A549 (cell line): Measurements from ENCODE around the gene COL5A1. TPM values are rescaled to one million over a fixed set of nuclear protein-coding genes. Genes with fewer than 3 reads are reported as not detected.
A peak's percentile ranks its signal among the peaks of the same experiment; 100 is the strongest.

ENCODE experiments used
- ATAC-seq, 2 experiments: fragments of 200-7000 bp in 1 of 2; fragments of >200 bp in 1 of 2; cut with Nextera tagmentation in 1 of 2; cut with Tn5 transposase in 1 of 2; 3 replicates each; pipeline versions ENCODE4 v1.8.0 to v1.9.1; 2018 to 2020; ENCODE audit warnings: mild to moderate bottlenecking in 1 of 2, moderate library complexity in 1 of 2
- CTCF ChIA-PET: fragments of 300-600 bp; sonication (Branson Sonifier 250); formaldehyde crosslinking; extraction: SDS; loops from one replicate; lab custom pipeline; 2021; ENCODE audit warnings: antibody characterized with exemption, inconsistent platforms; lab: Yijun Ruan, JAX
- POLR2A ChIA-PET: fragments of 350-600 bp; formaldehyde crosslinking; extraction: SDS; loops from one replicate; lab custom pipeline; 2021; ENCODE audit warnings: antibody characterized with exemption, inconsistent platforms; lab: Yijun Ruan, JAX
- DNase-seq, 2 experiments: peaks; one replicate each; pipeline versions ENCODE4 v3.0.0 to v3.0.0-alpha.2; 2011 to 2016; ENCODE audit warnings: low read depth in 1 of 2, low spot score in 1 of 2
- FAIRE-seq: peaks from 2 replicates; lab custom pipeline; 2011; peaks lifted over from hg19 to GRCh38; lab: Jason Lieb, UNC
- H3K27ac ChIP-seq, 2 experiments: fragments of >200 bp; sonication (Bioruptor Twin); formaldehyde crosslinking; 3 replicates each; pipeline ENCODE4 v1.5.1; 2016 to 2017
- H3K4me1 ChIP-seq: fragments of >200 bp; sonication (Bioruptor Twin); formaldehyde crosslinking; 3 replicates; pipeline ENCODE4 v1.6.1; 2016
- H3K4me2 ChIP-seq: fragments of >200 bp; sonication (Bioruptor Twin); formaldehyde crosslinking; 3 replicates; pipeline ENCODE4 v1.6.1; 2016
- H3K4me3 ChIP-seq: fragments of >200 bp; sonication (Bioruptor Twin); formaldehyde crosslinking; 3 replicates; pipeline ENCODE4 v1.5.1; 2016
- H3K9me3 ChIP-seq: fragments of >200 bp; sonication (Bioruptor Twin); formaldehyde crosslinking; 3 replicates; pipeline ENCODE4 v1.6.1; 2016
- BCL3 ChIP-seq: fragments of >200 bp; sonication (Bioruptor Twin); formaldehyde crosslinking; IDR thresholded peaks from 3 replicates; pipeline ENCODE4 v1.6.1; 2016
- CBX2 ChIP-seq: fragments of 200-600 bp; sonication (generic); IDR thresholded peaks from 2 replicates; pipeline ENCODE4 v1.6.1; 2016; ENCODE audit warnings: low read depth, mild to moderate bottlenecking, borderline replicate concordance
- CBX8 ChIP-seq: fragments of 200-600 bp; sonication (generic); IDR thresholded peaks from 2 replicates; pipeline ENCODE4 v1.6.1; 2016
- CTCF ChIP-seq: fragments of >200 bp; sonication (Bioruptor Twin); formaldehyde crosslinking; IDR thresholded peaks from 3 replicates; pipeline ENCODE4 v1.5.1; 2016
- EHMT2 ChIP-seq: fragments of 200-600 bp; sonication (generic); IDR thresholded peaks from 2 replicates; pipeline ENCODE4 v1.6.1; 2016; ENCODE audit warnings: antibody characterized with exemption, low read depth, mild to moderate bottlenecking, moderate library complexity
- FOSL2 ChIP-seq, 2 experiments: fragments of 450-650 bp in 1 of 2; fragments of >200 bp in 1 of 2; sonication (Bioruptor Twin) in 1 of 2; formaldehyde crosslinking; IDR thresholded peaks; 2 replicates each; pipeline versions ENCODE4 v1.5.0 to v1.6.1; 2016 to 2020; ENCODE audit warnings: mild to moderate bottlenecking in 1 of 2, moderate library complexity in 1 of 2
- FOXS1 ChIP-seq: fragments of 250-450 bp; sonication (Bioruptor Pico); IDR thresholded peaks from 2 replicates; pipeline ENCODE4 v1.5.0; 2020; ENCODE audit warnings: mild to moderate bottlenecking, moderate library complexity
- GATA3 ChIP-seq: IDR thresholded peaks from 2 replicates; pipeline ENCODE4 v1.6.1; 2012; ENCODE audit warnings: borderline replicate concordance
- HES2 ChIP-seq: fragments of >200 bp; sonication (Bioruptor Twin); formaldehyde crosslinking; IDR thresholded peaks from 2 replicates; pipeline ENCODE4 v1.6.1; 2016
- JUN ChIP-seq, 2 experiments: fragments of >200 bp; sonication (Bioruptor Twin); formaldehyde crosslinking; IDR thresholded peaks; 2 replicates in 1 of 2; 3 replicates in 1 of 2; pipeline ENCODE4 v1.6.1; 2016 to 2017
- MAFK ChIP-seq: fragments of 450-650 bp; IDR thresholded peaks from 2 replicates; pipeline ENCODE4 v1.6.1; 2014; ENCODE audit not compliant: partially characterized antibody
- MAX ChIP-seq: IDR thresholded peaks from 2 replicates; pipeline ENCODE4 v1.6.1; 2012
- MYC ChIP-seq: IDR thresholded peaks from 2 replicates; pipeline ENCODE4 v1.6.1; 2012; ENCODE audit warnings: mild to moderate bottlenecking, inconsistent platforms, low read length, improper control_type of control experiment, borderline replicate concordance
- PHF8 ChIP-seq: fragments of 200-600 bp; sonication (generic); IDR thresholded peaks from 2 replicates; pipeline ENCODE4 v1.6.1; 2016; ENCODE audit warnings: low read depth, mild to moderate bottlenecking, antibody characterized with exemption, moderate library complexity, borderline replicate concordance
- RAD21 ChIP-seq, 2 experiments: fragments of >200 bp in 1 of 2; sonication (Bioruptor Twin) in 1 of 2; formaldehyde crosslinking in 1 of 2; IDR thresholded peaks in 1 of 2; conservative IDR thresholded peaks in 1 of 2; 2 replicates in 1 of 2; 3 replicates in 1 of 2; pipeline ENCODE4 v1.6.1; 2012 to 2018; ENCODE audit warnings: inconsistent platforms in 1 of 2
- RCOR1 ChIP-seq: fragments of 150-350 bp; IDR thresholded peaks from 2 replicates; pipeline ENCODE4 v1.6.1; 2014; ENCODE audit warnings: antibody characterized with exemption, low read length, low read depth
- RFX5 ChIP-seq: fragments of 450-650 bp; IDR thresholded peaks from 2 replicates; pipeline ENCODE4 v1.7.1; 2014; ENCODE audit warnings: antibody characterized with exemption, mild to moderate bottlenecking, moderate library complexity
- SMC3 ChIP-seq: fragments of >200 bp; sonication (Bioruptor Twin); formaldehyde crosslinking; IDR thresholded peaks from 3 replicates; pipeline ENCODE4 v1.6.1; 2018; ENCODE audit warnings: inconsistent platforms
- SREBF2 ChIP-seq: fragments of 450-650 bp; IDR thresholded peaks from 2 replicates; pipeline ENCODE4 v1.6.1; 2014; ENCODE audit warnings: mild to moderate bottlenecking, moderate library complexity
- TFCP2L1 ChIP-seq: fragments of 250-450 bp; sonication (Bioruptor Pico); IDR thresholded peaks from 2 replicates; pipeline ENCODE4 v1.5.0; 2021; ENCODE audit warnings: mild to moderate bottlenecking
- WGBS: methylation state at CpG from one replicate; pipeline ENCODE4 v1.1.6; 2017; ENCODE audit errors: missing lambda C conversion rate; 5-methylcytosine and 5-hydroxymethylcytosine counted together
- polyA plus RNA-seq, 4 experiments: library from polyadenylated mRNA; depleted of rRNA in 3 of 4; stranded (reverse); fragments of >200 nt; fragmentation: RNase III in 1 of 4; extraction: RNeasy Plus Mini Kit Qiagen cat#74134 plus additional on column Dnase treatment in 1 of 4; gene quantifications; 2 replicates in 3 of 4; 3 replicates in 1 of 4; pipeline ENCODE4 v1.2.3, GENCODE V29; 2011 to 2017

Gene COL5A1
- polyA plus RNA-seq, 2 of the 4 experiments (the other 2 are of a cell fraction): 16.1 to 67.5 TPM

- TF ChIP-seq FOSL2 (IDR thresholded peaks at IDR 0.05) (no peak), FOSL2 (CRISPR knock-in tag; IDR thresholded peaks at IDR 0.05) (no peak), CTCF (peak; percentile 20; the same call in 1 of the 3 replicates)
- POLR2A ChIA-PET: no interaction called here
- Histone ChIP-seq H3K4me1 (peaks cover 17% of the 10 kb centered on the region; the same call in 2 of the 3 replicates), H3K9me3 (peaks cover 9% of the 10 kb centered on the region), H3K27ac (no peak overlapping the region), H3K4me2 (no peak overlapping the region), H3K4me3 (no peak overlapping the region)
- WGBS: 64% methylated on average over 1 of the region's 1 CpG
- FAIRE-seq (no peak), DNase-seq (peak in 1 of 2 experiments; percentile 67), ATAC-seq (no peak)
- CTCF ChIA-PET: interaction anchor here (0.8 to 3.0 kb wide), 13 partner anchors 10 to 217 kb away, joined by 3 to 21 read pairs (median 4); no protein-coding TSS in a partner anchor
Measured at GRCh38 chr9:134660407-134660806, 18.8 kb downstream of the COL5A1 start.

- WGBS: 88% methylated on average over 6 of the region's 6 CpGs
- ChIA-PET CTCF (interaction anchor here (0.5 to 3.0 kb wide), 15 partner anchors 9 to 292 kb away, joined by 3 to 21 read pairs (median 4); no protein-coding TSS in a partner anchor), POLR2A (no interaction called here)
- no peak overlapping the region for H3K4me3 ChIP-seq
- H3K4me1 ChIP-seq: peaks cover 15% of the 10 kb centered on the region
- ATAC-seq: no peak
- H3K27ac ChIP-seq: no peak overlapping the region; a peak in 1 of 6 replicates
- peaks cover 9% of the 10 kb centered on the region for H3K9me3 ChIP-seq
- no peak for TF ChIP-seq EHMT2
- TF ChIP-seq JUN (IDR thresholded peaks at IDR 0.05): no peak
- TF ChIP-seq TFCP2L1 (CRISPR knock-in tag): no peak
- no peak for TF ChIP-seq RAD21 (conservative IDR thresholded peaks at IDR 0.05 in 1 of 2, IDR thresholded peaks at IDR 0.05 in 1 of 2)
- no peak for TF ChIP-seq MAX
- TF ChIP-seq MYC: no peak
- TF ChIP-seq MAFK: no peak
- TF ChIP-seq HES2: no peak
- no peak for DNase-seq
- no peak overlapping the region for H3K4me2 ChIP-seq
- FAIRE-seq: no peak
Measured at GRCh38 chr9:134661299-134661698, 19.7 kb downstream of the COL5A1 start.

- Histone ChIP-seq H3K4me1 (peaks cover 20% of the 10 kb centered on the region), H3K27ac (no peak overlapping the region; a peak in 1 of 6 replicates), H3K4me3 (no peak overlapping the region), H3K4me2 (no peak overlapping the region), H3K9me3 (peaks cover 9% of the 10 kb centered on the region)
- 89% methylated on average over 11 of the region's 11 CpGs for WGBS
- POLR2A ChIA-PET: no interaction called here
- CTCF ChIA-PET: interaction anchor here (0.8 to 3.0 kb wide), 4 partner anchors 16 to 213 kb away, joined by 3 to 21 read pairs (median 3); no protein-coding TSS in a partner anchor
- no peak for TF ChIP-seq SREBF2
- no peak for TF ChIP-seq PHF8
- no peak for TF ChIP-seq CBX2
- TF ChIP-seq MYC: no peak
- no peak for TF ChIP-seq RAD21 (conservative IDR thresholded peaks at IDR 0.05 in 1 of 2, IDR thresholded peaks at IDR 0.05 in 1 of 2)
- TF ChIP-seq RCOR1: no peak
- TF ChIP-seq FOXS1 (CRISPR knock-in tag): no peak
- TF ChIP-seq RFX5: no peak
- TF ChIP-seq SMC3: no peak
- no peak for TF ChIP-seq FOSL2 (IDR thresholded peaks at IDR 0.05)
- TF ChIP-seq FOSL2 (CRISPR knock-in tag; IDR thresholded peaks at IDR 0.05): no peak
- no peak for TF ChIP-seq JUN (IDR thresholded peaks at IDR 0.05)
- no peak for TF ChIP-seq EHMT2
- no peak for TF ChIP-seq BCL3
- no peak for TF ChIP-seq GATA3
- TF ChIP-seq CBX8: no peak
- no peak for ATAC-seq
- no peak for DNase-seq
- FAIRE-seq: no peak
Measured at GRCh38 chr9:134661791-134662142, 20.2 kb downstream of the COL5A1 start.
